HepG2 (cell line): Measurements from ENCODE around the gene GPR89A. TPM values are rescaled to one million over a fixed set of nuclear protein-coding genes. Genes with fewer than 3 reads are reported as not detected.

Source experiments
- ARNT2 ChIP-seq: sonication (generic); formaldehyde crosslinking; IDR thresholded peaks from 2 replicates; pipeline ENCODE4 v1.8.0; 2022; ENCODE audit warnings: mild to moderate bottlenecking, low read depth, missing genetic modification reagents, moderate library complexity
- CEBPG ChIP-seq: IDR thresholded peaks from 2 replicates; pipeline ENCODE4 v1.6.1; 2016
- FOSL1 ChIP-seq: sonication (generic); formaldehyde crosslinking; IDR thresholded peaks from 2 replicates; pipeline ENCODE4 v1.9.0; 2021; ENCODE audit warnings: missing genetic modification reagents, borderline replicate concordance
- FOXJ3 ChIP-seq: sonication (generic); formaldehyde crosslinking; IDR thresholded peaks from 2 replicates; pipeline ENCODE4 v1.4.0; 2020; ENCODE audit warnings: missing genetic modification reagents, mild to moderate bottlenecking, borderline replicate concordance
- KLF6 ChIP-seq: IDR thresholded peaks from 2 replicates; pipeline ENCODE4 v1.8.0; 2016; ENCODE audit warnings: missing biosample characterization, missing genetic modification reagents
- MAFF ChIP-seq: IDR thresholded peaks from 2 replicates; pipeline ENCODE4 v1.6.1; 2011; ENCODE audit warnings: low read depth, low read length, improper control_type of control experiment
- NFATC3 ChIP-seq: sonication (generic); formaldehyde crosslinking; IDR thresholded peaks from 2 replicates; pipeline ENCODE4 v1.5.1; 2020; ENCODE audit warnings: mild to moderate bottlenecking, missing genetic modification reagents
- NPAS2 ChIP-seq: sonication (generic); formaldehyde crosslinking; IDR thresholded peaks from 2 replicates; pipeline ENCODE4 v1.8.0; 2022; ENCODE audit warnings: mild to moderate bottlenecking, missing genetic modification reagents, borderline replicate concordance
- RBM22 ChIP-seq: fragments of 200-400 bp; formaldehyde crosslinking; optimal IDR thresholded peaks from 2 replicates; pipeline ENCODE3; 2017; ENCODE audit warnings: mild to moderate bottlenecking, low read length, moderate library complexity
- SRY ChIP-seq: sonication (generic); formaldehyde crosslinking; IDR thresholded peaks from 2 replicates; pipeline ENCODE4 v1.8.0; 2022; ENCODE audit warnings: mild to moderate bottlenecking, missing genetic modification reagents
- ZNF343 ChIP-seq: sonication (generic); formaldehyde crosslinking; IDR thresholded peaks from 2 replicates; pipeline ENCODE4 v1.4.0; 2020; ENCODE audit warnings: mild to moderate bottlenecking, missing genetic modification reagents
- ZNF546 ChIP-seq: sonication (generic); formaldehyde crosslinking; conservative IDR thresholded peaks from 2 replicates; pipeline ENCODE4 v1.8.1; 2023; ENCODE audit warnings: mild to moderate bottlenecking, missing genetic modification reagents
- ZNF883 ChIP-seq: sonication (generic); formaldehyde crosslinking; IDR thresholded peaks from 2 replicates; pipeline ENCODE4 v1.5.1; 2020; ENCODE audit warnings: mild to moderate bottlenecking, missing genetic modification reagents; ENCODE audit errors: not compliant biosample characterization
- polyA plus RNA-seq, 8 experiments: library from polyadenylated mRNA; depleted of rRNA in 3 of 8; stranded (reverse) in 7 of 8; unstranded in 1 of 8; fragments of >200 nt; fragmentation: Illumina TruSeq in 4 of 8; extraction: Trizol in 4 of 8; gene quantifications; 2 replicates each; pipeline versions ENCODE4 v1.2.1 to v1.2.3, GENCODE V29; 2011 to 2016; ENCODE audit warnings: low read depth in 4 of 8, missing spikeins in 1 of 8, mixed read lengths in 1 of 8; ENCODE audit not compliant: insufficient read depth in 1 of 8
- total RNA-seq, 5 experiments: library from RNA; depleted of rRNA; stranded (reverse); fragments of >200 nt; fragmentation: Illumina TruSeq; extraction: Trizol; gene quantifications; 2 replicates each; pipeline ENCODE4 v1.2.3, GENCODE V29; 2016; ENCODE audit warnings: low read depth in 1 of 5
- TF ChIP-seq, protein P1 (sequence below): sonication (generic); formaldehyde crosslinking; IDR thresholded peaks from 2 replicates; pipeline ENCODE4 v1.8.0; 2022; ENCODE audit warnings: mild to moderate bottlenecking, missing genetic modification reagents, moderate library complexity
- TF ChIP-seq, protein P2 (sequence below): sonication (generic); formaldehyde crosslinking; IDR thresholded peaks from 2 replicates; pipeline ENCODE4 v1.5.0; 2020; ENCODE audit warnings: mild to moderate bottlenecking, missing genetic modification reagents
- TF ChIP-seq, protein P3 (sequence below): IDR thresholded peaks from 2 replicates; pipeline ENCODE4 v1.6.1; 2016
- TF ChIP-seq, protein P4 (sequence below): sonication (generic); formaldehyde crosslinking; IDR thresholded peaks from one replicate; pipeline ENCODE4 v1.5.1; 2020; ENCODE audit warnings: mild to moderate bottlenecking, missing genetic modification reagents; ENCODE audit errors: not compliant biosample characterization
- TF ChIP-seq, protein P5 (sequence below): sonication (generic); formaldehyde crosslinking; IDR thresholded peaks from 2 replicates; pipeline ENCODE4 v1.4.0; 2020; ENCODE audit warnings: mild to moderate bottlenecking, missing genetic modification reagents

Gene GPR89A
- total and polyA plus RNA-seq, 2 of the 13 experiments (the other 11 are each of a cell fraction or from before 2014, with no cell fraction given) = 23.4 to 32.6 TPM

DNA sequence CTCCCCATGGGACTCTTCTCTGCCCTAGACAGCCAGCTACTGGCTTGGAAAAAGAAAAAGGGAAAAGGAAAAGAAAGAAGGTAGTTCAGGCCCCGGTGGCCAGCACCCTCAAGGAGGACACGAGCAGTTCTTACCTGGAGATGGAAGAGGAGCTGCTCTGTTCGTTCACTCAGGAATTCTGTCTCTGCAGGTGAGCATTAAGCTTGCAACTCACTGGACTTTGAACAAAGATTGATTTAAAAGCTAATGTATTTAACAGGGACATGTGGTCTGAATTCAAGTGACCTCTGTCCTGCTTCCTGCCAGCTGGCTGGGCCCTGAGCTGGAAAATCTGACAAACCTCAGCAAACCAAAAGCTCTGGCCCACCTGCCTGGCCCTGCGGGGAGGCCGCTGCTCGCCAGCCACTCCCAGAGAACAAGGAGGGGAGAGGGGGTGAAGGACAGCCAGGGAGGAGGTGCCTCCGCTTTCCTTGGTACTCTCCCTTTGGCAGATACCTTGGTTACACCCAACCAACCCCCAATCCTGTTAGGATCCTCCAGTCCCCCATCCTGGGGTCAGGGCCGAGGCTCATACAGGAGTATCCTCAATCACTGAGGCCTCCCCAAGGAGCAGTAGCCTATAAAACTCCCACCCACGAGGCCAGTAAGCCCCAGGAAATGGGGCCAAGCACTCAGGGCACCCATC, 99.5 kb downstream of the GPR89A start, which contains the start of gene PDZK1 (continued):
- TF ChIP-seq FOSL1 (CRISPR knock-in tag) (peak; percentile 37; the same call in 1 of the 2 replicates), RBM22 (no peak), ARNT2 (0 out of 2 replicates have a peak, but pooled peaks have one; percentile 18), NFATC3 (CRISPR knock-in tag) (no peak), KLF6 (CRISPR knock-in tag) (0 out of 2 replicates have a peak, but pooled peaks have one; percentile 34), CEBPG (CRISPR knock-in tag) (no peak), SRY (CRISPR knock-in tag) (no peak), ZNF546 (CRISPR knock-in tag) (no peak), NPAS2 (no peak), ZNF883 (CRISPR knock-in tag) (no peak), FOXJ3 (CRISPR knock-in tag) (peak; percentile 43; the same call in 1 of the 2 replicates), MAFF (no peak), ZNF343 (no peak)
- TF ChIP-seq, protein P1, sequence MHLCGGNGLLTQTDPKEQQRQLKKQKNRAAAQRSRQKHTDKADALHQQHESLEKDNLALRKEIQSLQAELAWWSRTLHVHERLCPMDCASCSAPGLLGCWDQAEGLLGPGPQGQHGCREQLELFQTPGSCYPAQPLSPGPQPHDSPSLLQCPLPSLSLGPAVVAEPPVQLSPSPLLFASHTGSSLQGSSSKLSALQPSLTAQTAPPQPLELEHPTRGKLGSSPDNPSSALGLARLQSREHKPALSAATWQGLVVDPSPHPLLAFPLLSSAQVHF (CRISPR knock-in tag) = no peak
- TF ChIP-seq, protein P2, sequence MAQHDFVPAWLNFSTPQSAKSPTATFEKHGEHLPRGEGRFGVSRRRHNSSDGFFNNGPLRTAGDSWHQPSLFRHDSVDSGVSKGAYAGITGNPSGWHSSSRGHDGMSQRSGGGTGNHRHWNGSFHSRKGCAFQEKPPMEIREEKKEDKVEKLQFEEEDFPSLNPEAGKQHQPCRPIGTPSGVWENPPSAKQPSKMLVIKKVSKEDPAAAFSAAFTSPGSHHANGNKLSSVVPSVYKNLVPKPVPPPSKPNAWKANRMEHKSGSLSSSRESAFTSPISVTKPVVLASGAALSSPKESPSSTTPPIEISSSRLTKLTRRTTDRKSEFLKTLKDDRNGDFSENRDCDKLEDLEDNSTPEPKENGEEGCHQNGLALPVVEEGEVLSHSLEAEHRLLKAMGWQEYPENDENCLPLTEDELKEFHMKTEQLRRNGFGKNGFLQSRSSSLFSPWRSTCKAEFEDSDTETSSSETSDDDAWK = no peak
- TF ChIP-seq, protein P3, sequence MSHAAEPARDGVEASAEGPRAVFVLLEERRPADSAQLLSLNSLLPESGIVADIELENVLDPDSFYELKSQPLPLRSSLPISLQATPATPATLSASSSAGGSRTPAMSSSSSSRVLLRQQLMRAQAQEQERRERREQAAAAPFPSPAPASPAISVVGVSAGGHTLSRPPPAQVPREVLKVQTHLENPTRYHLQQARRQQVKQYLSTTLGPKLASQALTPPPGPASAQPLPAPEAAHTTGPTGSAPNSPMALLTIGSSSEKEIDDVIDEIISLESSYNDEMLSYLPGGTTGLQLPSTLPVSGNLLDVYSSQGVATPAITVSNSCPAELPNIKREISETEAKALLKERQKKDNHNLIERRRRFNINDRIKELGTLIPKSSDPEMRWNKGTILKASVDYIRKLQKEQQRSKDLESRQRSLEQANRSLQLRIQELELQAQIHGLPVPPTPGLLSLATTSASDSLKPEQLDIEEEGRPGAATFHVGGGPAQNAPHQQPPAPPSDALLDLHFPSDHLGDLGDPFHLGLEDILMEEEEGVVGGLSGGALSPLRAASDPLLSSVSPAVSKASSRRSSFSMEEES (CRISPR knock-in tag) = peak; percentile 58; the same call in 1 of the 2 replicates
- TF ChIP-seq, protein P4, sequence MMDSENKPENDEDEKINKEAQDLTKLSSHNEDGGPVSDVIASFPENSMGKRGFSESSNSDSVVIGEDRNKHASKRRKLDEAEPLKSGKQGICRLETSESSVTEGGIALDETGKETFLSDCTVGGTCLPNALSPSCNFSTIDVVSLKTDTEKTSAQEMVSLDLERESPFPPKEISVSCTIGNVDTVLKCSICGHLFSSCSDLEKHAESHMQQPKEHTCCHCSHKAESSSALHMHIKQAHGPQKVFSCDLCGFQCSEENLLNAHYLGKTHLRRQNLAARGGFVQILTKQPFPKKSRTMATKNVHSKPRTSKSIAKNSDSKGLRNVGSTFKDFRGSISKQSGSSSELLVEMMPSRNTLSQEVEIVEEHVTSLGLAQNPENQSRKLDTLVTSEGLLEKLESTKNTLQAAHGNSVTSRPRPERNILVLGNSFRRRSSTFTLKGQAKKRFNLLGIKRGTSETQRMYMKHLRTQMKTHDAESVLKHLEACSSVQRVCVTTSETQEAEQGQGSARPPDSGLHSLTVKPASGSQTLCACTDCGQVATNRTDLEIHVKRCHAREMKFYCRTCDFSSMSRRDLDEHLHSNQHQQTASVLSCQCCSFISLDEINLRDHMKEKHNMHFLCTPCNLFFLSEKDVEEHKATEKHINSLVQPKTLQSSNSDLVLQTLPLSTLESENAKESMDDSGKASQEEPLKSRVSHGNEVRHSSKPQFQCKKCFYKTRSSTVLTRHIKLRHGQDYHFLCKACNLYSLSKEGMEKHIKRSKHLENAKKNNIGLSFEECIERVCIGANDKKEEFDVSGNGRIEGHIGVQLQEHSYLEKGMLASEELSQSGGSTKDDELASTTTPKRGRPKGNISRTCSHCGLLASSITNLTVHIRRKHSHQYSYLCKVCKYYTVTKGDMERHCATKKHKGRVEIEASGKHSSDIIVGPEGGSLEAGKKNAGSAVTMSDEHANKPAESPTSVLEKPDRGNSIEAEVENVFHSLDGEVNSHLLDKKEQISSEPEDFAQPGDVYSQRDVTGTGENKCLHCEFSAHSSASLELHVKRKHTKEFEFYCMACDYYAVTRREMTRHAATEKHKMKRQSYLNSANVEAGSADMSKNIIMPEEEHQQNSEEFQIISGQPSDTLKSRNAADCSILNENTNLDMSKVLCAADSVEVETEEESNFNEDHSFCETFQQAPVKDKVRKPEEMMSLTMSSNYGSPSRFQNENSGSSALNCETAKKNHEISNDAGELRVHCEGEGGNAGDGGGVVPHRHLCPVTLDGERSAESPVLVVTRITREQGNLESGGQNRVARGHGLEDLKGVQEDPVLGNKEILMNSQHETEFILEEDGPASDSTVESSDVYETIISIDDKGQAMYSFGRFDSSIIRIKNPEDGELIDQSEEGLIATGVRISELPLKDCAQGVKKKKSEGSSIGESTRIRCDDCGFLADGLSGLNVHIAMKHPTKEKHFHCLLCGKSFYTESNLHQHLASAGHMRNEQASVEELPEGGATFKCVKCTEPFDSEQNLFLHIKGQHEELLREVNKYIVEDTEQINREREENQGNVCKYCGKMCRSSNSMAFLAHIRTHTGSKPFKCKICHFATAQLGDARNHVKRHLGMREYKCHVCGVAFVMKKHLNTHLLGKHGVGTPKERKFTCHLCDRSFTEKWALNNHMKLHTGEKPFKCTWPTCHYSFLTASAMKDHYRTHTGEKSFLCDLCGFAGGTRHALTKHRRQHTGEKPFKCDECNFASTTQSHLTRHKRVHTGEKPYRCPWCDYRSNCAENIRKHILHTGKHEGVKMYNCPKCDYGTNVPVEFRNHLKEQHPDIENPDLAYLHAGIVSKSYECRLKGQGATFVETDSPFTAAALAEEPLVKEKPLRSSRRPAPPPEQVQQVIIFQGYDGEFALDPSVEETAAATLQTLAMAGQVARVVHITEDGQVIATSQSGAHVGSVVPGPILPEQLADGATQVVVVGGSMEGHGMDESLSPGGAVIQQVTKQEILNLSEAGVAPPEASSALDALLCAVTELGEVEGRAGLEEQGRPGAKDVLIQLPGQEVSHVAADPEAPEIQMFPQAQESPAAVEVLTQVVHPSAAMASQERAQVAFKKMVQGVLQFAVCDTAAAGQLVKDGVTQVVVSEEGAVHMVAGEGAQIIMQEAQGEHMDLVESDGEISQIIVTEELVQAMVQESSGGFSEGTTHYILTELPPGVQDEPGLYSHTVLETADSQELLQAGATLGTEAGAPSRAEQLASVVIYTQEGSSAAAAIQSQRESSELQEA = no peak
- TF ChIP-seq, protein P5, sequence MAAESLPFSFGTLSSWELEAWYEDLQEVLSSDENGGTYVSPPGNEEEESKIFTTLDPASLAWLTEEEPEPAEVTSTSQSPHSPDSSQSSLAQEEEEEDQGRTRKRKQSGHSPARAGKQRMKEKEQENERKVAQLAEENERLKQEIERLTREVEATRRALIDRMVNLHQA = no peak
